NOMO-1 (cell line): Measurements from ENCODE around the gene RASD1.

Experiments used
- DNase-seq, 2 experiments: peaks; one replicate each; lab custom pipeline; 2025; ENCODE audit not compliant: unreplicated experiment in 2 of 2; lab: John Stamatoyannopoulos, UW

Gene RASD1

GRCh38 chr17:17448076-17448475 lies 48.1 kb downstream of the RASD1 start:
- DNase-seq: no peak

- no peak for DNase-seq
Observed at GRCh38 chr17:17447264-17447663, 48.9 kb downstream of the RASD1 start.

GRCh38 chr17:17446666-17447155 lies 49.5 kb downstream of the RASD1 start:
- DNase-seq: no peak

- no peak for DNase-seq
Observed at GRCh38 chr17:17445925-17446665, 50.1 kb downstream of the RASD1 start.

GRCh38 chr17:17445296-17445924 lies 50.8 kb downstream of the RASD1 start:
- DNase-seq: no peak
